HCT116 (cell line): Measurements from ENCODE around the gene ACTRT2. TPM values are rescaled to one million over a fixed set of nuclear protein-coding genes. Genes with fewer than 3 reads are reported as not detected.

ENCODE experiments used
- ATAC-seq: fragments of 200-7000 bp; cut with Tn5 transposase; 2 replicates; pipeline ENCODE4 v1.9.1; 2020; ENCODE audit warnings: mild to moderate bottlenecking, moderate library complexity
- BruUV-seq: library from RNA; stranded (reverse); fragments of 400-500 nt; replicated peaks from 2 replicates; lab custom pipeline; 2021; lab: Mats Ljungman, UMichigan
- CTCF ChIA-PET: fragments of 300-600 bp; sonication (Branson Sonifier 250); formaldehyde crosslinking; loops from one replicate; lab custom pipeline; 2021; ENCODE audit warnings: antibody characterized with exemption; lab: Charles Lee
- POLR2A ChIA-PET: fragments of 300-600, 350-600 bp; sonication (Branson Sonifier 250); formaldehyde crosslinking; loops from one replicate; lab custom pipeline; 2021; ENCODE audit warnings: antibody characterized with exemption; lab: Charles Lee
- RAD21 ChIA-PET, 2 experiments: fragments of 300-600 bp; sonication (Branson Sonifier 250); formaldehyde crosslinking; loops; one replicate each; lab custom pipeline; 2023; ENCODE audit warnings: low total read pairs in 2 of 2; ENCODE audit not compliant: uncharacterized antibody in 2 of 2, unreplicated experiment in 2 of 2, low non-redundant PET in 1 of 2; lab: Charles Lee
- DNase-seq: peaks from one replicate; pipeline ENCODE4 v3.0.0-alpha.2; 2010; ENCODE audit warnings: low read depth, low spot score
- H2AFZ ChIP-seq: fragments of 200-600 bp; shearing (Covaris generic), sonication (generic); 2 replicates; pipeline ENCODE4 v1.6.1; 2017; ENCODE audit warnings: low read depth, mixed run types, mixed read lengths, antibody characterized with exemption, low read length; ENCODE audit not compliant: poor library complexity, severe bottlenecking
- H3K27ac ChIP-seq: 2 replicates; pipeline ENCODE4 v1.5.1; 2012; ENCODE audit warnings: low read depth, low read length
- H3K27me3 ChIP-seq: fragments of 200-600 bp; sonication (generic); 2 replicates; pipeline ENCODE4 v1.6.1; 2016; ENCODE audit warnings: mixed run types, low read length, mixed read lengths; ENCODE audit not compliant: insufficient read depth
- H3K36me3 ChIP-seq, 2 experiments: fragments of 200-500 bp in 1 of 2; fragments of 200-600 bp in 1 of 2; sonication (Bioruptor generic) in 1 of 2; sonication (generic) in 1 of 2; 2 replicates each; pipeline versions ENCODE4 v1.5.1 to v1.6.1; 2014 to 2016; ENCODE audit warnings: low read length in 2 of 2, inconsistent platforms in 1 of 2, mixed read lengths in 1 of 2, mixed run types in 1 of 2; ENCODE audit not compliant: insufficient read depth in 2 of 2, control insufficient read depth in 1 of 2
- H3K4me1 ChIP-seq, 2 experiments: fragments of 200-600 bp in 1 of 2; sonication (generic) in 1 of 2; 2 replicates each; pipeline versions ENCODE4 v1.5.1 to v1.6.1; 2012 to 2017; ENCODE audit warnings: low read length in 2 of 2, inconsistent platforms in 1 of 2, mild to moderate bottlenecking in 1 of 2, mixed read lengths in 1 of 2, mixed run types in 1 of 2, moderate library complexity in 1 of 2; ENCODE audit not compliant: insufficient read depth in 2 of 2, control insufficient read depth in 1 of 2
- H3K4me2 ChIP-seq: fragments of 200-600 bp; sonication (generic); 2 replicates; pipeline ENCODE4 v1.6.1; 2017; ENCODE audit warnings: mixed run types, low read length, mixed read lengths
- H3K4me3 ChIP-seq, 2 experiments: fragments of 200-600 bp in 1 of 2; sonication (generic) in 1 of 2; replicated peaks in 1 of 2; 2 replicates each; pipeline ENCODE4 v1.5.1; 2011 to 2016; ENCODE audit warnings: low read length in 2 of 2, control low read depth in 1 of 2, low read depth in 1 of 2, mild to moderate bottlenecking in 1 of 2, mixed read lengths in 1 of 2, mixed run types in 1 of 2
- H3K79me2 ChIP-seq: fragments of 200-600 bp; sonication (generic); 2 replicates; pipeline ENCODE4 v1.6.1; 2017; ENCODE audit warnings: mild to moderate bottlenecking, mixed run types, low read length, moderate library complexity, mixed read lengths; ENCODE audit not compliant: insufficient read depth
- H3K9ac ChIP-seq: fragments of 200-600 bp; sonication (generic); 2 replicates; pipeline ENCODE4 v1.6.1; 2016; ENCODE audit warnings: low read length, mixed read lengths
- H3K9me2 ChIP-seq: fragments of 200-600 bp; sonication (generic), shearing (Covaris generic); 2 replicates; pipeline ENCODE4 v1.6.1; 2017; ENCODE audit warnings: mixed run types, mild to moderate bottlenecking, moderate library complexity; ENCODE audit not compliant: insufficient read depth
- H3K9me3 ChIP-seq, 2 experiments: fragments of 200-500 bp in 1 of 2; fragments of 200-600 bp in 1 of 2; sonication (Bioruptor generic) in 1 of 2; sonication (generic) in 1 of 2; 2 replicates each; pipeline ENCODE4 v1.6.1; 2014 to 2017; ENCODE audit warnings: low read length in 2 of 2, mixed read lengths in 2 of 2, inconsistent platforms in 1 of 2, low read depth in 1 of 2, mild to moderate bottlenecking in 1 of 2, mixed run types in 1 of 2, moderate library complexity in 1 of 2; ENCODE audit not compliant: control insufficient read depth in 1 of 2, insufficient read depth in 1 of 2
- H4K20me1 ChIP-seq: fragments of 200-600 bp; sonication (generic), shearing (Covaris generic); 2 replicates; pipeline ENCODE4 v1.6.1; 2017; ENCODE audit warnings: mixed run types, mild to moderate bottlenecking, moderate library complexity; ENCODE audit not compliant: insufficient read depth
- ATF3 ChIP-seq: IDR thresholded peaks from 2 replicates; pipeline ENCODE4 v1.6.1; 2012
- CBX3 ChIP-seq: IDR thresholded peaks from 2 replicates; pipeline ENCODE4 v1.6.1; 2012; ENCODE audit warnings: low read depth
- EZH2phosphoT487 ChIP-seq: fragments of 200-600 bp; IDR thresholded peaks from 2 replicates; pipeline ENCODE4 v1.6.1; 2018; ENCODE audit warnings: antibody characterized with exemption, borderline replicate concordance
- POLR2A ChIP-seq: IDR thresholded peaks from 2 replicates; pipeline ENCODE4 v1.7.0; 2011; ENCODE audit warnings: borderline replicate concordance; ENCODE audit not compliant: insufficient read depth, insufficient read length; ENCODE audit errors: extremely low read depth
- POLR2AphosphoS5 ChIP-seq: IDR thresholded peaks from 2 replicates; pipeline ENCODE4 v1.6.1; 2011; ENCODE audit warnings: mild to moderate bottlenecking, low read depth, low read length, moderate library complexity
- SIN3A ChIP-seq: IDR thresholded peaks from 2 replicates; pipeline ENCODE4 v1.6.1; 2012; ENCODE audit warnings: low read depth
- SP1 ChIP-seq: IDR thresholded peaks from 2 replicates; pipeline ENCODE4 v1.6.1; 2012; ENCODE audit warnings: low read depth
- ZBTB33 ChIP-seq: IDR thresholded peaks from 2 replicates; pipeline ENCODE4 v1.6.1; 2011; ENCODE audit warnings: mild to moderate bottlenecking, low read length, moderate library complexity; ENCODE audit not compliant: insufficient replicate concordance; ENCODE audit errors: extremely low read depth
- ZFX ChIP-seq: fragments of 450-650 bp; IDR thresholded peaks from 2 replicates; pipeline ENCODE4 v1.6.1; 2017
- ZNF274 ChIP-seq: fragments of 200-500 bp; sonication (Bioruptor generic); IDR thresholded peaks from 2 replicates; pipeline ENCODE4 v1.6.1; 2014; ENCODE audit warnings: mild to moderate bottlenecking, low read depth, low read length, inconsistent platforms
- intact Hi-C: fragments of 100-400 bp; cut with micrococcal nuclease; formaldehyde crosslinking; loops from 2 replicates; pipeline ENCODE4 v1.10.0; 2022
- total RNA-seq: library from RNA; stranded (reverse); gene quantifications from one replicate; pipeline ENCODE4 v1.2.1, GENCODE V29; 2021; ENCODE audit not compliant: unreplicated experiment
- TF ChIP-seq, protein P1 (sequence below), 3 experiments: fragments of 200-600 bp in 1 of 3; sonication (generic) in 1 of 3; IDR thresholded peaks in 2 of 3; conservative IDR thresholded peaks in 1 of 3; 2 replicates each; pipeline ENCODE4 v1.5.1; 2012 to 2017; ENCODE audit warnings: low read depth in 2 of 3, low read length in 2 of 3, antibody characterized with exemption in 1 of 3, borderline replicate concordance in 1 of 3, control low read depth in 1 of 3, mild to moderate bottlenecking in 1 of 3, mixed read lengths in 1 of 3, mixed run types in 1 of 3, moderate library complexity in 1 of 3; ENCODE audit not compliant: insufficient read depth in 1 of 3
- TF ChIP-seq, protein P2 (sequence below): IDR thresholded peaks from 2 replicates; pipeline ENCODE4 v1.6.1; 2012

Gene ACTRT2
- total RNA-seq, 1 experiment from 2014 or later, result not detected

DNA sequence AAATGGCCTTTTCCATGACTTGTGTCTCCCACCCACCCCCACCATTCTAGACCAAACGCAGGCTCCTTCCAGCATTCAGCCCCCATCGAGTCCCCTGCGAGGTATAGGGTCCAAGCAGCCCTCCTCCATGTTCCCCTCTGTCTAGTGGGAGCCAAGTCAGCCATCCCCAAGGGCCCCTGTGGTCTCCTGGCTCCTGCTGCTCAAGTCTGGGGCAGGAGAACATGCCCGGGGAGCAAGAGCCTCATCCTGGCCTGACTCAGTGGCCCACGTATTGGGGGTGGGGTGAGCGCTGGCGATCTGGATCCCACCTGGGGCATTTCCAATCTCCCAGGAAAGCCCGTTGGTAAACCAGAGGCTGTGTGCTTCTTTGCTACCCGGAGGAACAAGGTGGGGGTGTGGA, 43.6 kb downstream of the ACTRT2 start:
- BruUV-seq, result no TSS peak
- Histone ChIP-seq H2AFZ (no peak overlapping the region), H3K79me2 (no peaks in the 10 kb centered on the region), H3K9me2 (no peaks in the 10 kb centered on the region), H3K9ac (no peak overlapping the region), H3K4me3 (no peak overlapping the region), H3K9me3 (no peaks in the 10 kb centered on the region)
- ChIA-PET CTCF (no interaction called here), RAD21 (no interaction called here)
- no peak for TF ChIP-seq EZH2phosphoT487
- TF ChIP-seq POLR2AphosphoS5, result no peak
- no peak for TF ChIP-seq ZFX
- no peak for TF ChIP-seq SIN3A
- no peak for TF ChIP-seq ZBTB33
- TF ChIP-seq SP1, result no peak
- no peak for TF ChIP-seq POLR2A
- TF ChIP-seq ZNF274, result no peak
- no peak for TF ChIP-seq ATF3
- TF ChIP-seq, protein P1, sequence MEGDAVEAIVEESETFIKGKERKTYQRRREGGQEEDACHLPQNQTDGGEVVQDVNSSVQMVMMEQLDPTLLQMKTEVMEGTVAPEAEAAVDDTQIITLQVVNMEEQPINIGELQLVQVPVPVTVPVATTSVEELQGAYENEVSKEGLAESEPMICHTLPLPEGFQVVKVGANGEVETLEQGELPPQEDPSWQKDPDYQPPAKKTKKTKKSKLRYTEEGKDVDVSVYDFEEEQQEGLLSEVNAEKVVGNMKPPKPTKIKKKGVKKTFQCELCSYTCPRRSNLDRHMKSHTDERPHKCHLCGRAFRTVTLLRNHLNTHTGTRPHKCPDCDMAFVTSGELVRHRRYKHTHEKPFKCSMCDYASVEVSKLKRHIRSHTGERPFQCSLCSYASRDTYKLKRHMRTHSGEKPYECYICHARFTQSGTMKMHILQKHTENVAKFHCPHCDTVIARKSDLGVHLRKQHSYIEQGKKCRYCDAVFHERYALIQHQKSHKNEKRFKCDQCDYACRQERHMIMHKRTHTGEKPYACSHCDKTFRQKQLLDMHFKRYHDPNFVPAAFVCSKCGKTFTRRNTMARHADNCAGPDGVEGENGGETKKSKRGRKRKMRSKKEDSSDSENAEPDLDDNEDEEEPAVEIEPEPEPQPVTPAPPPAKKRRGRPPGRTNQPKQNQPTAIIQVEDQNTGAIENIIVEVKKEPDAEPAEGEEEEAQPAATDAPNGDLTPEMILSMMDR (IDR thresholded peaks at IDR 0.05 in 2 of 3, conservative IDR thresholded peaks at IDR 0.05 in 1 of 3; ENCODE audit: borderline replicate concordance in 1 of 3, insufficient read depth in 1 of 3, low read depth in 2 of 3, low read length in 2 of 3), result no peak
- TF ChIP-seq, protein P2, sequence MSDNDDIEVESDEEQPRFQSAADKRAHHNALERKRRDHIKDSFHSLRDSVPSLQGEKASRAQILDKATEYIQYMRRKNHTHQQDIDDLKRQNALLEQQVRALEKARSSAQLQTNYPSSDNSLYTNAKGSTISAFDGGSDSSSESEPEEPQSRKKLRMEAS, result no peak
- no peak for TF ChIP-seq CBX3
- TF ChIP-seq, all 23 proteins: peak for 0
- intact Hi-C loops, result no loop called here
- POLR2A ChIA-PET, result no interaction called here
- H3K4me1 ChIP-seq, result no peaks in the 10 kb centered on the region; a peak in 1 of 4 replicates
- H3K36me3 ChIP-seq, result no peaks in the 10 kb centered on the region
- H3K27me3 ChIP-seq, result no peaks in the 10 kb centered on the region
- no peak overlapping the region for H3K27ac ChIP-seq
- no peak for DNase-seq
- H4K20me1 ChIP-seq, result no peaks in the 10 kb centered on the region
- H3K4me2 ChIP-seq, result no peak overlapping the region
- no peak for ATAC-seq
